ENCODE measurements around the gene ARHGEF7.

The ARHGEF7 gene

GRCh38 chr13:111304041-111304544, 189.0 kb downstream of the ARHGEF7 start:
- no peak overlapping the region for H3K4me3 ChIP-seq (ENCODE audit: low read depth in 1 of 2, low read length in 2 of 2)
- H3K4me1 ChIP-seq (ENCODE audit: insufficient read depth, low read length), result no peaks in the 10 kb centered on the region
- peaks cover 50% of the 10 kb centered on the region for H3K36me3 ChIP-seq (ENCODE audit: insufficient read depth, low read length)

DNA sequence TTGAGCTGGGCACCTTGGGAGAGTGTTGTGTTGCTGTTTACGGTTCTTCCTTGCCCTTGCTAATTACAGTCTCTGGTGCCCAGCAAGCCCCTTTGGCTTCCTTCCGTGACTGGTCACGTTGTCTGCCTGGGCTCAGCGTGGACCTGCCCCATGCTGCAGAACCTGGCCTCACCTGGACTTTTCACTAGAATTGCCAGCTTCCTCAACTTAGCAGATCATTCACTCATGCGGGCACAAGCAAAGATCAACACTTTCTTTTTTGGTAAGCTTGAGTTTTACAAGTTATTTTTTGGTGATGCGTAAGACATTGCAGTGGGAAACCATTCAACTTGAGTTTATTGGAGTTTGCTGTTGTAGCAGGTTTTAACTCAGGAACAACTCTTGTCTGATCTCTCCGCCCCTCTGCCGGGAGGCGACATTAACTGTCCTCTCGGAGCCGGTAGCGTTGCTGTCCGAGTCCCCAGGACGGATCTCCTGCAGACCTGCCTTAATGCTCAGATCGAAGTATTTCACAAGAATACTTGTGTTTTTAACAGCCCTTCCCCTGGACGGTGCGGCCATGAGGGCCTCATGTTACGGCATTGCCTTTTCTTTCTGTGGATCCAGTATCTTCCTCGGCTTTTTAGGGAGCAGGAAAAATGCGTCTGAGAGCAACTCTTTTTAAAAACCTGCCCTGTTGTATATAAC, 189.6 kb downstream of the ARHGEF7 start:
- Histone ChIP-seq H3K9me3 (ENCODE audit: low read length) (no peaks in the 10 kb centered on the region), H3K27ac (ENCODE audit: low read depth, low read length) (no peak overlapping the region), H3K36me3 (ENCODE audit: insufficient read depth, low read length) (peaks cover 50% of the 10 kb centered on the region), H3K27me3 (ENCODE audit: control insufficient read depth in 1 of 2, insufficient read depth in 2 of 2, low read length in 2 of 2) (no peaks in the 10 kb centered on the region), H3K4me1 (ENCODE audit: insufficient read depth, low read length) (no peaks in the 10 kb centered on the region), H3K9ac (ENCODE audit: low read length) (no peak overlapping the region), H3K4me3 (ENCODE audit: low read depth in 1 of 2, low read length in 2 of 2) (no peak overlapping the region)

More at GRCh38 chr13:111304041-111304544, 189.0 kb downstream of the ARHGEF7 start:
- H3K27ac ChIP-seq (ENCODE audit: low read depth, low read length), result no peak overlapping the region
- H3K9ac ChIP-seq (ENCODE audit: low read length), result no peak overlapping the region
- no peaks in the 10 kb centered on the region for H3K9me3 ChIP-seq (ENCODE audit: low read length)
- H3K27me3 ChIP-seq (ENCODE audit: control insufficient read depth in 1 of 2, insufficient read depth in 2 of 2, low read length in 2 of 2), result no peaks in the 10 kb centered on the region

GRCh38 chr13:111312944-111313590, 198.0 kb downstream of the ARHGEF7 start:
- Histone ChIP-seq H3K36me3 (ENCODE audit: insufficient read depth, low read length) (no peaks in the 10 kb centered on the region), H3K4me1 (ENCODE audit: insufficient read depth, low read length) (no peaks in the 10 kb centered on the region), H3K4me3 (ENCODE audit: low read depth in 1 of 2, low read length in 2 of 2) (no peak overlapping the region), H3K9ac (ENCODE audit: low read length) (no peak overlapping the region), H3K27ac (ENCODE audit: low read depth, low read length) (no peak overlapping the region), H3K27me3 (ENCODE audit: control insufficient read depth in 1 of 2, insufficient read depth in 2 of 2, low read length in 2 of 2) (no peaks in the 10 kb centered on the region), H3K9me3 (ENCODE audit: low read length) (no peaks in the 10 kb centered on the region)

DNA sequence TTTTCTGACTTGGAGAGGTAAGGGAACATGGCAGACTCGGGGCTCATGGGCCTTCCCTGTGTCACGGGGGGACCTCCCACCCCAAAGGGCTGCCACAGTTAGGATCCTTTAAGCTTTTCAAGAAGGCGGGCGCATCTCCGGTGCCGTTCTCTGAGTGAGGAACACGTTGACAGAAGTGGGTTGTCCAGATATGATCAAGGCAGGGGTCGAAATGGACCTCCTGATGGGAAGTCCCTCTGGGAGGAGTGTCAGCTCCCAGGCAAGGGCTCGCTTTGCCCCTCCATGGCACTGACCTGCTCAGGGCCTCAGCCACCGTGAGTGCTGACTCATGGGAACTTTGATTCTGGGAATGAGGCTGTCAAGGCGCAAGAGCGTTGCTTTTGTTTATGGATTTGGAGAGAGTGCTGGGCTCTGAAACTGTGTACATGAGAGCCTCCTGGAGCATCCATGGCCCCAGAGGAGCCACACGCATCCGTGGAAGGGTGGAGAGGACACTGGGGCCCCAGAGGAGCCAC, 198.9 kb downstream of the ARHGEF7 start:
- Histone ChIP-seq H3K9me3 (ENCODE audit: low read length) (no peaks in the 10 kb centered on the region), H3K4me1 (ENCODE audit: insufficient read depth, low read length) (no peaks in the 10 kb centered on the region), H3K27ac (ENCODE audit: low read depth, low read length) (no peak overlapping the region), H3K36me3 (ENCODE audit: insufficient read depth, low read length) (no peaks in the 10 kb centered on the region), H3K9ac (ENCODE audit: low read length) (no peak overlapping the region), H3K27me3 (ENCODE audit: control insufficient read depth in 1 of 2, insufficient read depth in 2 of 2, low read length in 2 of 2) (no peaks in the 10 kb centered on the region), H3K4me3 (ENCODE audit: low read depth in 1 of 2, low read length in 2 of 2) (no peak overlapping the region)

DNA sequence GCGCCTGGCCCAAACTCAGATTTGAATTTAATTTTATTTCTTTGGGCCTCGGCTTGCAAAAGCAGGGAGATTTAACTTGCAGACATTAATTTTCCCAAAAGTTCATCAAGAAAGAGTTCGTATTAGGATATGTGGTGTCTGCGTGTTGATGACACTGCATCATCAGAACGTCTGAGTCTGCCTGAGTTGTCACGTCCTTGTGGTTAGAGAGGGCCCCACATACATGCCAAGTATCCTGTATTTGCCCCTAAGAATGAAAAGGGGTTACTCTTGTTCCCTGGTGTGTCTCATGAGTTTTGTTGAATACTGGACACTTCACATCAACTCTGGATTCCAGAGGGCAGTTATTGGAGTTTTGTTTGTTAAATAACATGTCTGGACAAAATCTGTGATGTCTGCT, 199.7 kb downstream of the ARHGEF7 start:
- H3K9me3 ChIP-seq (ENCODE audit: low read length), result no peaks in the 10 kb centered on the region
- H3K9ac ChIP-seq (ENCODE audit: low read length), result no peak overlapping the region
- no peak overlapping the region for H3K4me3 ChIP-seq (ENCODE audit: low read depth in 1 of 2, low read length in 2 of 2)
- no peak overlapping the region for H3K27ac ChIP-seq (ENCODE audit: low read depth, low read length)
- no peaks in the 10 kb centered on the region for H3K27me3 ChIP-seq (ENCODE audit: control insufficient read depth in 1 of 2, insufficient read depth in 2 of 2, low read length in 2 of 2)
- H3K4me1 ChIP-seq (ENCODE audit: insufficient read depth, low read length), result no peaks in the 10 kb centered on the region
- no peaks in the 10 kb centered on the region for H3K36me3 ChIP-seq (ENCODE audit: insufficient read depth, low read length)

DNA sequence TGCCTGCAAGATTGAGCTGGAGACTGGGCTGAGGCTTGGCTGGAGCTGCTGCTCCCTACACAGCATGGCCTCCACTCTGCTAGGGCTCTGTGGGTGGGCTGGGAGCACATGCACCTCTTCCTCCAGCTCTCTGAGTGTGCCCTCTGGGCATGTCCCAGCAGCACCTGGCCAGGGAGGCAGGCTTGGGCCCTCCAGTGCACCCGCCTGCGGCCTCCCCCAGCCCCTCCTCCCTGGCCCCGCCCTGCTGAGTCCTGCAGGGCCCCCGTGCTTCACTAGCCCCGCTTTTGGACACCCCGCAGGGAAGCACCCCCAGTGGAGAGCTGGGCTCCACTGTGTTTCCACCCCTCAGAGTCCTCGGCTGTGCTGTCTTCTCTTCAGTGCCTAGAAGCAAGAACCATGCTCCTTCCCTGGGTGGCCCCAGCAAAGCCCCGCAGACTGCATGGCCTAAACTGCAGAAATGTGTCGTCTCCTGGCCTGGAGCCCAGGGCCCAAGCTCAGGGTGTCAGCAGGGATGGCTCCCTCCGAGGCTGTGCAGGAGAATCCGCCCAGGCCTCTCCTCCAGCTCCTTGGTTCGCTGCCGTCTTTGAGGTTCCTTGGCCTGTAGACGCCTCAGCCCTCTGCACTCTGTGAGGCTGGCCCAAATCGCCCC, 200.4 kb downstream of the ARHGEF7 start:
- Histone ChIP-seq H3K27ac (ENCODE audit: low read depth, low read length) (no peak overlapping the region), H3K9me3 (ENCODE audit: low read length) (no peaks in the 10 kb centered on the region), H3K4me1 (ENCODE audit: insufficient read depth, low read length) (no peaks in the 10 kb centered on the region), H3K4me3 (ENCODE audit: low read depth in 1 of 2, low read length in 2 of 2) (no peak overlapping the region), H3K9ac (ENCODE audit: low read length) (no peak overlapping the region), H3K27me3 (ENCODE audit: control insufficient read depth in 1 of 2, insufficient read depth in 2 of 2, low read length in 2 of 2) (no peaks in the 10 kb centered on the region), H3K36me3 (ENCODE audit: insufficient read depth, low read length) (no peaks in the 10 kb centered on the region)

DNA sequence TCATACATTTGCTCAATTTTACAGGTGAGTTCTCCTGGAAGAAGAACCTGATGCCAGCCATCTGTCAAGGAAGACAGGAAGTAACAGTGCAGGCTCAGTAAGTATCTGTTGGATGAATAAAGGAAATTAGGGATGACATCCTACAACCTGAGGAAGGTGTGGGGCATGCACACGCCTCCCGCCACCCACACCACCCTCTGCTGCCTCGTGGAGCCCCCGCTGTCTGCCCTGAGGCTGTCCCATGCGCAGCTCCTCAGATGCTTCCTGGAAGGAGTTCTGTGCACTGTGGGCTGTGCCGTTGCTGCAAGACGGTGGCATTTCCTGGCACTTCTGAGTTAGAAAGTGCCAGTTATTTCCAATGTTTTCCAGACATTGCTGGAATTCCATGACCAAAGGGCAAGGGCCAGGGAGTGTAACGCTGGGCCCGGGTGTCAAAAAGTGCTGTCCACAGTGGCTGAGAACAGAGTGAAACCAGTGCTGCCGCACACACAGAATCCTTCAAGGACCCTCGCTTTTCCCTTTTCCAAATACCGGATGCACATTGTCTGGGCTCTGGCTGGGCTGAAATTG, 201.1 kb downstream of the ARHGEF7 start:
- Histone ChIP-seq H3K36me3 (ENCODE audit: insufficient read depth, low read length) (no peaks in the 10 kb centered on the region), H3K9ac (ENCODE audit: low read length) (no peak overlapping the region), H3K4me1 (ENCODE audit: insufficient read depth, low read length) (no peaks in the 10 kb centered on the region), H3K4me3 (ENCODE audit: low read depth in 1 of 2, low read length in 2 of 2) (no peak overlapping the region), H3K27me3 (ENCODE audit: control insufficient read depth in 1 of 2, insufficient read depth in 2 of 2, low read length in 2 of 2) (no peaks in the 10 kb centered on the region), H3K9me3 (ENCODE audit: low read length) (no peaks in the 10 kb centered on the region), H3K27ac (ENCODE audit: low read depth, low read length) (no peak overlapping the region)

DNA sequence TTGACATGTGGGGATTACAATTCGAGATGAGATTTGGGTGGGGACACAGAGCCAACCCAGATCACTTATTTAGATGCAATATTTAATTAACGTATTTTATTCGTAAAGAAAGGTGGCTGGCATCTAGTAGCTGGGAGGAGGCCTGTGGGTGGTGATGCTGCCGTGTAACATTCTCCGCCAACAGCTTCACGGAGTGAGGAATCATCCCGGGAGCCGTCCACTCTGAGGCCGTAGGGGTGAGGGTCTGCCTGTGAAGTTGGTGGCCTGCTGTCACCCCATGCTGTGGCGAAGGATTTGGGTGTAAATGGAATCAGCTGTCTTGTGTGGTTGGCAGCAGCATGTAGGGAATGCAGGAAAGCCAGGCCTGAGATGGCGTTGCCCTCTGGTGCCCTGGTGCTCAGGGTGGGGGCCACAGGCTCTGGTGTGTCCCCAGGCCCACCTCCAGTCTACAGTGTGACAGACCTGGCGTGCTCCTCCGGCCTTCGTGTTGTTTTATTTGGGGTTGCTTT, 202.0 kb downstream of the ARHGEF7 start:
- Histone ChIP-seq H3K27ac (ENCODE audit: low read depth, low read length) (no peak overlapping the region), H3K9ac (ENCODE audit: low read length) (no peak overlapping the region), H3K36me3 (ENCODE audit: insufficient read depth, low read length) (no peaks in the 10 kb centered on the region), H3K27me3 (ENCODE audit: control insufficient read depth in 1 of 2, insufficient read depth in 2 of 2, low read length in 2 of 2) (no peaks in the 10 kb centered on the region), H3K4me3 (ENCODE audit: low read depth in 1 of 2, low read length in 2 of 2) (no peak overlapping the region), H3K4me1 (ENCODE audit: insufficient read depth, low read length) (no peaks in the 10 kb centered on the region), H3K9me3 (ENCODE audit: low read length) (no peaks in the 10 kb centered on the region)

GRCh38 chr13:111317571-111318345, 202.6 kb downstream of the ARHGEF7 start:
- Histone ChIP-seq H3K27ac (ENCODE audit: low read depth, low read length) (no peak overlapping the region), H3K27me3 (ENCODE audit: control insufficient read depth in 1 of 2, insufficient read depth in 2 of 2, low read length in 2 of 2) (no peaks in the 10 kb centered on the region), H3K4me1 (ENCODE audit: insufficient read depth, low read length) (no peaks in the 10 kb centered on the region), H3K9ac (ENCODE audit: low read length) (no peak overlapping the region), H3K36me3 (ENCODE audit: insufficient read depth, low read length) (no peaks in the 10 kb centered on the region), H3K9me3 (ENCODE audit: low read length) (no peaks in the 10 kb centered on the region), H3K4me3 (ENCODE audit: low read depth in 1 of 2, low read length in 2 of 2) (no peak overlapping the region)

DNA sequence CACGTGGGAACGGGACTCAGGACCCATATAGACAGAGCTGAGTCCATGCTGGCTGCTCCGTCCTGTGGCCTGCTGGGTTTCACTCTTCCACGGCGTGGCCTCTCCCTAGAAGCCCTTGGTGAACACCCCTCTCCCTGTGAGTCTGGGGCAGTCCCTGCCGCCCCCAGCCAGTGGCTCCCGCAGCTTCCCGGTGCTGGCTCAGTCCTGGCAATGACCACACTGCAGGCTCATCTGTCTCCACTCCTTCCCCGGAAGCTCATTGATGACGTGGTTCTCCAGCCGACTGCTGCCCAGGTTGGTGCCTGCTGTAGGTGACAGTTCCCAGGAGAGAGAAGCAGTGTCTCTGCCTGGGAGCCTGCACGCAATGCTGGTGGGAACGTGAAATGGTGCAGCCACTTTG, 203.3 kb downstream of the ARHGEF7 start:
- no peaks in the 10 kb centered on the region for H3K27me3 ChIP-seq (ENCODE audit: control insufficient read depth in 1 of 2, insufficient read depth in 2 of 2, low read length in 2 of 2)
- H3K4me3 ChIP-seq (ENCODE audit: low read depth in 1 of 2, low read length in 2 of 2), result no peak overlapping the region
- H3K9ac ChIP-seq (ENCODE audit: low read length), result no peak overlapping the region
- H3K4me1 ChIP-seq (ENCODE audit: insufficient read depth, low read length), result no peaks in the 10 kb centered on the region
- no peak overlapping the region for H3K27ac ChIP-seq (ENCODE audit: low read depth, low read length)
- no peaks in the 10 kb centered on the region for H3K36me3 ChIP-seq (ENCODE audit: insufficient read depth, low read length)
- no peaks in the 10 kb centered on the region for H3K9me3 ChIP-seq (ENCODE audit: low read length)

Measured in muscle layer of colon (tissue), 2 donors.